ENCODE data around the gene HTRA3. TPM values are rescaled to one million over a fixed set of nuclear protein-coding genes. Genes with fewer than 3 reads are reported as not detected.

The HTRA3 gene
- total RNA-seq, 4 donors from 2014 or later = 3.3 to 22.5 (median 10.3) TPM

- Histone ChIP-seq H3K36me3 (no peaks in the 10 kb centered on the region), H3K4me3 (no peak overlapping the region), H3K27me3 (no peaks in the 10 kb centered on the region), H3K4me1 (no peaks in the 10 kb centered on the region), H3K27ac (no peak overlapping the region), H3K9me3 (no peaks in the 10 kb centered on the region)
- no peak for TF ChIP-seq POLR2A (IDR thresholded peaks at IDR 0.05)
- TF ChIP-seq EP300 (IDR thresholded peaks at IDR 0.05) = no peak
- TF ChIP-seq CTCF (IDR thresholded peaks at IDR 0.05) = no peak
- TF ChIP-seq POLR2AphosphoS5 (IDR thresholded peaks at IDR 0.05) = no peak
- WGBS = 92% methylated on average over 18 of the region's 18 CpGs
- DNase-seq (ENCODE audit: low spot score in 2 of 2) = peak in 1 of 2 donors; percentile 48
Observed at GRCh38 chr4:8287343-8288280, 18.1 kb downstream of the HTRA3 start.

- 59% methylated on average over 8 of the region's 13 CpGs for WGBS
- TF ChIP-seq POLR2A (IDR thresholded peaks at IDR 0.05) (no peak), CTCF (IDR thresholded peaks at IDR 0.05) (no peak), EP300 (IDR thresholded peaks at IDR 0.05) (no peak), POLR2AphosphoS5 (IDR thresholded peaks at IDR 0.05) (no peak)
Observed at GRCh38 chr4:8289151-8289750, 19.7 kb downstream of the HTRA3 start.

GRCh38 chr4:8289956-8290700 lies 20.6 kb downstream of the HTRA3 start:
- Histone ChIP-seq H3K27ac (no peak overlapping the region), H3K4me1 (no peaks in the 10 kb centered on the region), H3K9me3 (no peaks in the 10 kb centered on the region), H3K4me3 (no peak overlapping the region), H3K36me3 (no peaks in the 10 kb centered on the region), H3K27me3 (no peaks in the 10 kb centered on the region)
- 86% methylated on average over 29 of the region's 29 CpGs for WGBS
- DNase-seq (ENCODE audit: low spot score in 2 of 2) = peak; percentile 37 to 61
- TF ChIP-seq POLR2A (IDR thresholded peaks at IDR 0.05) = no peak

More at GRCh38 chr4:8289151-8289750, 19.7 kb downstream of the HTRA3 start:
- H3K27ac ChIP-seq = no peak overlapping the region
- no peaks in the 10 kb centered on the region for H3K4me1 ChIP-seq
- no peak overlapping the region for H3K4me3 ChIP-seq
- H3K36me3 ChIP-seq = no peaks in the 10 kb centered on the region
- H3K27me3 ChIP-seq = no peaks in the 10 kb centered on the region
- peak; percentile 48 to 61 for DNase-seq (ENCODE audit: low spot score in 2 of 2)
- H3K9me3 ChIP-seq = no peaks in the 10 kb centered on the region

GRCh38 chr4:8290701-8290970 lies 21.1 kb downstream of the HTRA3 start:
- TF ChIP-seq EP300 (IDR thresholded peaks at IDR 0.05) (no peak), POLR2AphosphoS5 (IDR thresholded peaks at IDR 0.05) (no peak), POLR2A (IDR thresholded peaks at IDR 0.05) (no peak), CTCF (IDR thresholded peaks at IDR 0.05) (no peak)
- DNase-seq (ENCODE audit: low spot score in 2 of 2) = peak; percentile 30 to 52
- Histone ChIP-seq H3K9me3 (no peaks in the 10 kb centered on the region), H3K4me3 (no peak overlapping the region), H3K36me3 (no peaks in the 10 kb centered on the region), H3K27ac (no peak overlapping the region), H3K4me1 (no peaks in the 10 kb centered on the region), H3K27me3 (no peaks in the 10 kb centered on the region)
- 88% methylated on average over 8 of the region's 8 CpGs for WGBS

- Histone ChIP-seq H3K4me3 (no peak overlapping the region), H3K27ac (no peak overlapping the region), H3K36me3 (no peaks in the 10 kb centered on the region), H3K4me1 (no peaks in the 10 kb centered on the region), H3K27me3 (no peaks in the 10 kb centered on the region), H3K9me3 (no peaks in the 10 kb centered on the region)
- DNase-seq (ENCODE audit: low spot score in 2 of 2) = peak; percentile 47 to 76
- TF ChIP-seq EP300 (IDR thresholded peaks at IDR 0.05) = no peak
- no peak for TF ChIP-seq POLR2A (IDR thresholded peaks at IDR 0.05)
- TF ChIP-seq POLR2AphosphoS5 (IDR thresholded peaks at IDR 0.05) = no peak
- WGBS = 82% methylated on average over 18 of the region's 21 CpGs
Observed at GRCh38 chr4:8291036-8291682, 21.6 kb downstream of the HTRA3 start.

All from suprapubic skin (tissue), 4 donors.